ENCODE data around the gene AFF2. TPM values are rescaled to one million over a fixed set of nuclear protein-coding genes. Genes with fewer than 3 reads are reported as not detected.

The AFF2 gene
- total RNA-seq, 1 experiment from 2014 or later: 0.05 TPM

DNA sequence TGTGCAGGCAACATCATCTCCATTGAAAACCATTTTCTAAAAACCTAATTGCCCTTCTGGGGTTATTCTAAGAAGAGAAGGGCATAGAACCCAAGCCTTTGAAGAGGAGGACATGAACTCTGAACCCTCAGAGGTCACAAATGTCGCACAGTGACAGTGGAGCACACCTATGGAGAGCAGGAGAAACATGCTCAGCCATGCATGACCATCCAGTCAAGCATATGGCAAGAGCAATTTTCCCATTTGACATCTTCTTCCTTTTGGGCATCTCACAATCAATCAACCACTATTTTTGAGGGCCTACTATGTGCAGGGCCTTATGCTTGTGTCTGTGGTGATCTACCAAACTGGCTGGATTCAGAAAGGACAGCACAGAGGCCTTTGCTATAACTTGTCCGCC, 30.1 kb upstream of the AFF2 start:
- intact Hi-C loops (cut with micrococcal nuclease): no loop called here
- no peak overlapping the region for H3K4me3 ChIP-seq (replicated peaks in 1 of 2; ENCODE audit: low read depth in 1 of 2, low read length in 2 of 2)
- no peak overlapping the region for H3K4me2 ChIP-seq (ENCODE audit: low read length)
- ChIA-PET RAD21 (ENCODE audit: low non-redundant PET in 1 of 2, low total read pairs in 2 of 2, uncharacterized antibody in 2 of 2, unreplicated experiment in 2 of 2) (no interaction called here), POLR2A (no interaction called here), CTCF (no interaction called here)
- no peak overlapping the region for H3K9ac ChIP-seq (ENCODE audit: low read length)
- TF ChIP-seq CEBPB (IDR thresholded peaks at IDR 0.05; ENCODE audit: low read depth) (no peak), POLR2A (IDR thresholded peaks at IDR 0.05; ENCODE audit: borderline replicate concordance, extremely low read depth, insufficient read depth, insufficient read length) (no peak), YY1 (IDR thresholded peaks at IDR 0.05; ENCODE audit: extremely low read depth, insufficient replicate concordance, low read depth, low read length) (no peak), CBX3 (IDR thresholded peaks at IDR 0.05; ENCODE audit: low read depth) (no peak)
- TF ChIP-seq, protein P1, sequence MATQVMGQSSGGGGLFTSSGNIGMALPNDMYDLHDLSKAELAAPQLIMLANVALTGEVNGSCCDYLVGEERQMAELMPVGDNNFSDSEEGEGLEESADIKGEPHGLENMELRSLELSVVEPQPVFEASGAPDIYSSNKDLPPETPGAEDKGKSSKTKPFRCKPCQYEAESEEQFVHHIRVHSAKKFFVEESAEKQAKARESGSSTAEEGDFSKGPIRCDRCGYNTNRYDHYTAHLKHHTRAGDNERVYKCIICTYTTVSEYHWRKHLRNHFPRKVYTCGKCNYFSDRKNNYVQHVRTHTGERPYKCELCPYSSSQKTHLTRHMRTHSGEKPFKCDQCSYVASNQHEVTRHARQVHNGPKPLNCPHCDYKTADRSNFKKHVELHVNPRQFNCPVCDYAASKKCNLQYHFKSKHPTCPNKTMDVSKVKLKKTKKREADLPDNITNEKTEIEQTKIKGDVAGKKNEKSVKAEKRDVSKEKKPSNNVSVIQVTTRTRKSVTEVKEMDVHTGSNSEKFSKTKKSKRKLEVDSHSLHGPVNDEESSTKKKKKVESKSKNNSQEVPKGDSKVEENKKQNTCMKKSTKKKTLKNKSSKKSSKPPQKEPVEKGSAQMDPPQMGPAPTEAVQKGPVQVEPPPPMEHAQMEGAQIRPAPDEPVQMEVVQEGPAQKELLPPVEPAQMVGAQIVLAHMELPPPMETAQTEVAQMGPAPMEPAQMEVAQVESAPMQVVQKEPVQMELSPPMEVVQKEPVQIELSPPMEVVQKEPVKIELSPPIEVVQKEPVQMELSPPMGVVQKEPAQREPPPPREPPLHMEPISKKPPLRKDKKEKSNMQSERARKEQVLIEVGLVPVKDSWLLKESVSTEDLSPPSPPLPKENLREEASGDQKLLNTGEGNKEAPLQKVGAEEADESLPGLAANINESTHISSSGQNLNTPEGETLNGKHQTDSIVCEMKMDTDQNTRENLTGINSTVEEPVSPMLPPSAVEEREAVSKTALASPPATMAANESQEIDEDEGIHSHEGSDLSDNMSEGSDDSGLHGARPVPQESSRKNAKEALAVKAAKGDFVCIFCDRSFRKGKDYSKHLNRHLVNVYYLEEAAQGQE (IDR thresholded peaks at IDR 0.05; ENCODE audit: low read depth): no peak
- no peaks in the 10 kb centered on the region for H3K79me2 ChIP-seq (ENCODE audit: insufficient read depth, low read length)
- no TSS peak for BruUV-seq (replicated peaks)
- no peak overlapping the region for H2AFZ ChIP-seq (ENCODE audit: low read depth, low read length, poor library complexity, severe bottlenecking)
- no peaks in the 10 kb centered on the region for H3K4me1 ChIP-seq (ENCODE audit: control insufficient read depth in 1 of 2, insufficient read depth in 2 of 2, low read length in 2 of 2)
- ATAC-seq: no peak
- no peak for DNase-seq (ENCODE audit: low read depth, low spot score)
- H3K9me3 ChIP-seq (ENCODE audit: control insufficient read depth in 1 of 2, insufficient read depth in 1 of 2, low read depth in 1 of 2, low read length in 2 of 2): no peaks in the 10 kb centered on the region
- no peaks in the 10 kb centered on the region for H3K9me2 ChIP-seq (ENCODE audit: insufficient read depth)
- H3K27me3 ChIP-seq (ENCODE audit: insufficient read depth, low read length): no peaks in the 10 kb centered on the region
- H4K20me1 ChIP-seq (ENCODE audit: insufficient read depth): no peaks in the 10 kb centered on the region
- no peaks in the 10 kb centered on the region for H3K36me3 ChIP-seq (ENCODE audit: control insufficient read depth in 1 of 2, insufficient read depth in 2 of 2, low read length in 2 of 2)
- H3K27ac ChIP-seq (ENCODE audit: low read depth, low read length): no peak overlapping the region

DNA sequence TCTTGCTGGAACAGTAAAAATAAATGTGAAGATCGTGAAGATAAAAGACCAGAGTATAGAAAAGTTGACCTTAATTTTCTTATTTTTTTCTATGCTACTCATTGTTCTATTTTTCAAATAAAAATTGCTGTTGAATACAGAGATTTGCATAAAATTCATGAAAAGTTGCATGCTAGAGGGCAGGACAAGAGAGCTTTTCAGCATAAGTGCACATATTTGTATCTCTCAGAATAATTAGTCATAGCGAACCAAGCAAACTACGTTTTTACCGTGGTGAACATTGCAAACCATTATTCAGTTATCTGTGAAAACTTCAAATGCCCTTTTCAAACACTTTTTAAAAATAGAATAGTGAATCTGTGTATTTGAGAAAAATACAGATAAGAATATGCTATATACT, 26.4 kb upstream of the AFF2 start:
- Histone ChIP-seq H2AFZ (ENCODE audit: low read depth, low read length, poor library complexity, severe bottlenecking) (no peak overlapping the region), H3K4me2 (ENCODE audit: low read length) (no peak overlapping the region), H3K79me2 (ENCODE audit: insufficient read depth, low read length) (no peaks in the 10 kb centered on the region), H3K27ac (ENCODE audit: low read depth, low read length) (no peak overlapping the region), H3K9me3 (ENCODE audit: control insufficient read depth in 1 of 2, insufficient read depth in 1 of 2, low read depth in 1 of 2, low read length in 2 of 2) (no peaks in the 10 kb centered on the region), H3K36me3 (ENCODE audit: control insufficient read depth in 1 of 2, insufficient read depth in 2 of 2, low read length in 2 of 2) (no peaks in the 10 kb centered on the region), H3K4me1 (ENCODE audit: control insufficient read depth in 1 of 2, insufficient read depth in 2 of 2, low read length in 2 of 2) (no peaks in the 10 kb centered on the region), H4K20me1 (ENCODE audit: insufficient read depth) (no peaks in the 10 kb centered on the region), H3K9ac (ENCODE audit: low read length) (no peak overlapping the region), H3K4me3 (replicated peaks in 1 of 2; ENCODE audit: low read depth in 1 of 2, low read length in 2 of 2) (no peak overlapping the region), H3K9me2 (ENCODE audit: insufficient read depth) (no peaks in the 10 kb centered on the region), H3K27me3 (ENCODE audit: insufficient read depth, low read length) (no peaks in the 10 kb centered on the region)
- RAD21 ChIA-PET (ENCODE audit: low non-redundant PET in 1 of 2, low total read pairs in 2 of 2, uncharacterized antibody in 2 of 2, unreplicated experiment in 2 of 2): no interaction called here
- TF ChIP-seq YY1 (IDR thresholded peaks at IDR 0.05; ENCODE audit: extremely low read depth, insufficient replicate concordance, low read depth, low read length) (no peak), POLR2A (IDR thresholded peaks at IDR 0.05; ENCODE audit: borderline replicate concordance, extremely low read depth, insufficient read depth, insufficient read length) (no peak), RAD21 (IDR thresholded peaks at IDR 0.05; ENCODE audit: low read depth) (no peak), ZNF274 (IDR thresholded peaks at IDR 0.05; ENCODE audit: low read depth, low read length) (no peak), FOSL1 (IDR thresholded peaks at IDR 0.05; ENCODE audit: low read depth) (no peak), EZH2 (IDR thresholded peaks at IDR 0.05) (no peak), SIN3A (IDR thresholded peaks at IDR 0.05; ENCODE audit: low read depth) (no peak), JUND (IDR thresholded peaks at IDR 0.05) (no peak)
- TF ChIP-seq, protein P2, sequence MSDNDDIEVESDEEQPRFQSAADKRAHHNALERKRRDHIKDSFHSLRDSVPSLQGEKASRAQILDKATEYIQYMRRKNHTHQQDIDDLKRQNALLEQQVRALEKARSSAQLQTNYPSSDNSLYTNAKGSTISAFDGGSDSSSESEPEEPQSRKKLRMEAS (IDR thresholded peaks at IDR 0.05): no peak
- TF ChIP-seq, protein P3, sequence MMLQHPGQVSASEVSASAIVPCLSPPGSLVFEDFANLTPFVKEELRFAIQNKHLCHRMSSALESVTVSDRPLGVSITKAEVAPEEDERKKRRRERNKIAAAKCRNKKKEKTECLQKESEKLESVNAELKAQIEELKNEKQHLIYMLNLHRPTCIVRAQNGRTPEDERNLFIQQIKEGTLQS (IDR thresholded peaks at IDR 0.05): no peak
- DNase-seq (ENCODE audit: low read depth, low spot score) (no peak), ATAC-seq (no peak)
- no TSS peak for BruUV-seq (replicated peaks)
- CTCF ChIA-PET: no interaction called here
- intact Hi-C loops (cut with micrococcal nuclease): no loop called here
- POLR2A ChIA-PET: no interaction called here

Data from HCT116 (cell line).